WERI-Rb-1 (cell line): ENCODE measurements around the gene TMEM256.
A peak's percentile ranks its signal among the peaks of the same experiment; 100 is the strongest.

Source experiments
- DNase-seq: peaks from one replicate; pipeline ENCODE4 v3.0.0-alpha.2; 2020
- H3K27ac ChIP-seq: fragments of 250-450 bp; sonication (Bioruptor Pico); 2 replicates; pipeline ENCODE4 v1.5.1; 2020; ENCODE audit warnings: mild to moderate bottlenecking, moderate library complexity
- H3K27me3 ChIP-seq: fragments of 250-450 bp; sonication (Bioruptor Pico); 2 replicates; pipeline ENCODE4 v1.5.1; 2021; ENCODE audit warnings: mild to moderate bottlenecking, low read depth, moderate library complexity; ENCODE audit not compliant: insufficient read depth, severe bottlenecking
- H3K36me3 ChIP-seq: fragments of 250-450 bp; sonication (Bioruptor Pico); 2 replicates; pipeline ENCODE4 v1.5.1; 2020; ENCODE audit warnings: mild to moderate bottlenecking, moderate library complexity
- H3K4me3 ChIP-seq: 2 replicates; pipeline ENCODE4 v1.5.1; 2011; ENCODE audit warnings: low read depth, mild to moderate bottlenecking, control low read depth, low read length
- H3K9me3 ChIP-seq: fragments of 250-450 bp; sonication (Bioruptor Pico); 2 replicates; pipeline ENCODE4 v1.5.1; 2021; ENCODE audit warnings: mild to moderate bottlenecking, moderate library complexity; ENCODE audit not compliant: severe bottlenecking
- TF ChIP-seq, protein P1 (sequence below): IDR thresholded peaks from 2 replicates; pipeline ENCODE4 v1.5.1; 2011; ENCODE audit warnings: low read depth, mild to moderate bottlenecking, control low read depth, inconsistent platforms, low read length

Gene TMEM256

DNA sequence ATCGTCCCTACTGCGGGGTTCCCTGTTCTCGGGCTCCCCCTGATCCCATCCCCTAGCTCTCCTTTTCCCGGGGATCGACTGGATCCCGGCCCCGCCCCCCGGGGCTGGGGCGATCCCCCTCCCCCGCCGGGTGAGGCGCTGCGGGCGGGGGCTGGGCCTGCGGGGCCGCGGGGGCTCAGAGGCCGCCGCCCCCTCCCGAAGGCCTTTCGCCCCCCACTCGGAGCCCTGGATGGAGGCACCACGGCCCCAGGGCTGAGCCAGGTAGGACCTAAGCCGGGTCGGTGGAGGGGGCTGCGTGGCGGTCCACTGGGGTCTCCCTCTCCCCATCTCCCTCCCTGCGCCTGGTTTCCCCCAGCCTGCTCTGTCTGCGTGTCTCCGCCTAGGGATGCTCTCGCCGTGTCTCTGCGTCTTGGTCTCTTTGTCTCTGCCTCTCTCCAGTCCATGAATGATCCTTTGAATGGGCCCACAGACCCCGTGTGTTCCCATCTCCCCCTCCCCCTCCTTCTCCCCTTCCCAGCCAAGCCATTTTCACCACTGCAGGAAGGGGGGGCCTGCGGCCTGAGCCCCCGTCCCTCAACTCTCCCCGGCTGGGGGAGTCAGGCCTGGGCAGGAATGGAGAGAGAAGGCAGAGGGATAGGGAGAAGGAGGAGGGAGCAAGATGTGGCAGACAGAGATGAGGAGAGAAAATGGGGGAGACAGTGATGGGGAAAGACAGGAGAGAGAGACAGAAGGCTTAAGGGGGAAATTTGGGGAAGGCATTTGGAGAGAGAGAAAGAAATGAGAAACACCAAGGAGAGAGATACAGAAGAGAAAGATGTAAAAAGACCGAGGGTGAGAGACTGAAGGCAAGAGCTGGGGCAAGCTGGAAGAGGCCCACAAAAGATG lies 1.7 kb upstream of the TMEM256 start:
- peaks cover 16% of the 10 kb centered on the region for H3K36me3 ChIP-seq
- TF ChIP-seq, protein P1, sequence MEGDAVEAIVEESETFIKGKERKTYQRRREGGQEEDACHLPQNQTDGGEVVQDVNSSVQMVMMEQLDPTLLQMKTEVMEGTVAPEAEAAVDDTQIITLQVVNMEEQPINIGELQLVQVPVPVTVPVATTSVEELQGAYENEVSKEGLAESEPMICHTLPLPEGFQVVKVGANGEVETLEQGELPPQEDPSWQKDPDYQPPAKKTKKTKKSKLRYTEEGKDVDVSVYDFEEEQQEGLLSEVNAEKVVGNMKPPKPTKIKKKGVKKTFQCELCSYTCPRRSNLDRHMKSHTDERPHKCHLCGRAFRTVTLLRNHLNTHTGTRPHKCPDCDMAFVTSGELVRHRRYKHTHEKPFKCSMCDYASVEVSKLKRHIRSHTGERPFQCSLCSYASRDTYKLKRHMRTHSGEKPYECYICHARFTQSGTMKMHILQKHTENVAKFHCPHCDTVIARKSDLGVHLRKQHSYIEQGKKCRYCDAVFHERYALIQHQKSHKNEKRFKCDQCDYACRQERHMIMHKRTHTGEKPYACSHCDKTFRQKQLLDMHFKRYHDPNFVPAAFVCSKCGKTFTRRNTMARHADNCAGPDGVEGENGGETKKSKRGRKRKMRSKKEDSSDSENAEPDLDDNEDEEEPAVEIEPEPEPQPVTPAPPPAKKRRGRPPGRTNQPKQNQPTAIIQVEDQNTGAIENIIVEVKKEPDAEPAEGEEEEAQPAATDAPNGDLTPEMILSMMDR: no peak
- H3K4me3 ChIP-seq: peak overlapping the region; percentile 89
- peak; percentile 26 for DNase-seq
- no peaks in the 10 kb centered on the region for H3K9me3 ChIP-seq
- peak overlapping the region; percentile 85 for H3K27ac ChIP-seq
- H3K27me3 ChIP-seq: no peaks in the 10 kb centered on the region

- DNase-seq: peak; percentile 64
- H3K27ac ChIP-seq: peak overlapping the region; percentile 85
- no peaks in the 10 kb centered on the region for H3K27me3 ChIP-seq
- H3K9me3 ChIP-seq: no peaks in the 10 kb centered on the region
- H3K4me3 ChIP-seq: peak overlapping the region; percentile 89
- H3K36me3 ChIP-seq: peaks cover 16% of the 10 kb centered on the region
- TF ChIP-seq, protein P1: no peak
Observed at GRCh38 chr17:7404737-7405349, 946 bp upstream of the TMEM256 start.

DNA sequence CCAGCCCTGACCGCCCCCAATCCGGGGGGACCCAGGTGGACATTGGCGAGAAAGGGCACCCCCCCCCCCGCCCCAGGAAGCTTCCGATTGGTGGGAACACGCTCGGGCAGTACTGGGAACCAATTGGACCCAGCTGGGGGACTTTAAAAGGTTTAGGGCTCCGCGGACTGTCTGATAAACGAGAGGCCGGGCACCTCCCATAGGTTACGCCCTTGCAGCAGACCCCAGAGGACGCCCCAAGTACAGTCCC lies 245 bp downstream of the TMEM256 start:
- TF ChIP-seq, protein P1: no peak
- H3K27me3 ChIP-seq: no peaks in the 10 kb centered on the region
- H3K9me3 ChIP-seq: no peaks in the 10 kb centered on the region
- H3K4me3 ChIP-seq: peak overlapping the region; percentile 76
- DNase-seq: no peak
- H3K36me3 ChIP-seq: peaks cover 4% of the 10 kb centered on the region; the same call in 1 of the 2 replicates
- peak overlapping the region; percentile 85 for H3K27ac ChIP-seq

DNA sequence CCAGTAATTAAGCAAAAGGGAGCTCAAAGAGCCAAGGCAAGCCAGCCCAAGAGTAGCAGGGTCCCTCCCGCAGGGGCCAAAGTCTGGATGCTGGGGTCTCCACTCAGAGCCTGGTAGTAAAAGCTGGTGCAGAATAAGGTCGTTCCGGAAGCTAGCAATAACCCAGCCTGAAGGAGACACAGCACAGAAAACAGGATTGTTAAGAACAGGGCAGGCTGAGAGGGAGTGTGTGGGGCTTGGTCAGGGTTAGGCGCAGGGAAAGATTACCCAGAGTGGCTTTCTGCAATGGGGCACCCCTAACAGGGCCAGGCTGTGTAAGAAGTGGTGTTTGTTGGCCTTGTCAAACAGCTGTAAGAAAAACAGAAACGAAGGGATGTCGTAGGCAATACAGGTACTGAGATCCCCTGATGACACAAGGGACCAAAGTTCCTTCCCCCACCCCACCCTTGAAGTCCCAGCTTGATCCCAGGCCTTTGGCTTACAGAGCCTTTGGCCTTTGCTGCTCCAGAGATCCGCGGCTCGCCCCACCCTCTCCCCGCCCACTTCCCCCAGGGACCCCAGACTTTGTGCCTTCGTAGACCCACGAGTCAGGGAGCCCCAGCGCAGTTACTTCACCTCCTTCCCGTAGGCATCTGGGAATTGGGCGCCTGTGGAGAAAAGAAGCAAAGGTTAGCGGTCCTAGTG lies 712 bp downstream of the TMEM256 start:
- Histone ChIP-seq H3K4me3 (peak overlapping the region; percentile 76), H3K36me3 (0 out of 2 replicates have a peak, but pooled peaks cover 2% of the 10 kb centered on the region), H3K9me3 (no peaks in the 10 kb centered on the region), H3K27ac (peak overlapping the region; percentile 85), H3K27me3 (no peaks in the 10 kb centered on the region)
- peak; percentile 73 for DNase-seq
- TF ChIP-seq, protein P1: no peak

DNA sequence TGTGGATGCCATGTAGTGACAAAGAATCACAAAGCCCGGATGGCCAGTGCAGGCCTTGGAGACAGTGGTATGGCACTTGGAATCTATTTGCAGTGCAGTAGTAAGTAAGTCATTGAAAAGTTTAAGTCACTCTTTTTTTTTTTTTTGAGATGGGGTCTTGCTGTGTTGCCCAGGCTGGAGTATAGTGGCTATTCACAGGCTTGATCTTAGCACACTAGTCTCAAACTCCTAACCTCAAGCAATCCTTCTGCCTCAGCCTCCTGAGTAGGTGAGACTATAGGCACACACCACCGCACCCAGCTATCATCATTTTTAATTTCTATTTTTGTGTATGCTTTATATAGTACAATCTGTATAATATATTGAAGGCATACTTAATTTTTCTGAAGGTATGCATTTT lies 5.3 kb downstream of the TMEM256 start:
- Histone ChIP-seq H3K4me3 (no peak overlapping the region), H3K36me3 (0 out of 2 replicates have a peak, but pooled peaks cover 2% of the 10 kb centered on the region), H3K9me3 (no peaks in the 10 kb centered on the region), H3K27ac (no peak overlapping the region), H3K27me3 (no peaks in the 10 kb centered on the region)
- DNase-seq: no peak
- TF ChIP-seq, protein P1: no peak
